Activated T-cell treated with anti-CD3 and anti-CD28 coated beads for 4 hours (primary cell): ENCODE measurements around the gene C10orf67.

Experiments
- DNase-seq: peaks from one replicate; pipeline ENCODE4 v3.0.0-alpha.2; 2020

The C10orf67 gene

DNA sequence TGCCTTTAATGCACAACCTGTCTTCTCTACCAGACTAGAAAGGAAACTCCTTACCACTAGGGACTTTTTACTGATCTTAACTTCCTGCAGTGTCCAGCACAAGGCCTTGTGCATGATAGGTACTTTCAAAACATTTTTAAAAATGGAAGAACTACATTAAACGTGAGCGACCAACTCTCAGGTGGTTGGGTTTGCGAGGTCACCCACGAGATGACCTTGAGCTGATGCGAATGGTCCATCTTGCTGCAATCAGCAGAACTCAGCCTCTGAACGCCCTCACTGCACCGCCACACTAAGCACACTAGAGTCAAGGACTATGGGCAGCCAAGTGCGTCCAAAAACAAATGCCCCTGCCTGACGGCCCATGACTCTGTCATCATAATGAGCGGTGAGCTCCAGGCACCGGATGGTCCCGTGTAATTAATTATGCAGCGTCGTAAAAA is 187.3 kb downstream of the C10orf67 start:
- DNase-seq: no peak

DNA sequence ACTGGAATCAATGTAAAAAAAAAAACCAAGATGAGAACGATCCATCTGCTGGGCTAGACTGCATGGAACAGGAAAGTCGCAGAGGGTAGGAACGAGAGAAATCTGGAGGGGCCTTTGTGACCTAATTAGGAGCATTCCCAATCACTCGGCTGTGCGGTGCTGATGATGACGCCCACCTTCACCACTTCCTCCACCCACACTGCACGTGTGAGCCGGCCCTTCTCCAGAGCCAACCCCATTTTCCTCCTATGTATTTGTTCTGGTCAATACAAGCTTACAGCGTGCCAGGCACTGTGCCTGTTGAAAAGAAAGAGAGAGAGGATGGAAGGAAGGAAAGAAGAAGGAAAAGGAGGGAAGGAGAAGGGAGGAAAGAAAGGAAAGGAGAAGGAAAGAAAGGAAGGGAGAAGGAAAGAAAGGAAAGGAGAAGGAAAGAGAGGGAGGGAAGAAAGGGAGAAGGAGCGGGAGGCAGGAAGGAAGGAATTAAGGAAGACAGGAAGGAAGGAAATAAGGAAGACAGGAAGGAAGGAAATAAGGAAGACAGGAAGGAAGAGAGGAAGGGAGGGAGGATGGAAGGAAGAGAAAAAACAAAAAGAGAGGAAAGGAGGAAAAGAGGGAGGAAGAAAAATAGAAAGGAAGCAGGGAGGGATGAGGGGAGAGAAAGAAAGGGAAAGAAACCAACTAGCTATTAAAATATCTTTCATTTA is 188.0 kb downstream of the C10orf67 start:
- no peak for DNase-seq

DNA sequence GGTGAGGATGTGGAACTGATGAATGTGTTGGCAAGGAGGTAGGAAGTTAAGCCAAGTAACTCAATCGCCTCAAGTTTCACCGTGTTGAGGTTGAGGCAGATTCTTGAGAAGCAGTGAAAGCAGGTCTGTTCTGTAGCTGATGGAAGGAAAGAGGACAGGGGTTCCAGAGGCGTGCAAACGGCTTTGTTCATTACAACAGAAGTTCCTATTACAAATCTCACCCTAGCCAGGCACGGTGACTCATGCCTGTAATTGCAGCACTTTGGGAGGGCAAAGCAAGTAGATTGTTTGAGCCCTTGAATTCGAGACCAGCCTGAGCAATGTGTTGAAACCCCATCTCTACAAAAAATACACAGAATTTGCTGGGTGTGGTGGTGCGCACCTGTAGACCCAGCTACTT is 189.4 kb downstream of the C10orf67 start:
- no peak for DNase-seq
